HEK293T (cell line): ENCODE measurements around the gene POFUT2.

Experiments used
- BHLHE40 ChIP-seq: fragments of 450-650 bp; IDR thresholded peaks from 2 replicates; pipeline ENCODE4 v1.6.1; 2016; ENCODE audit warnings: mild to moderate bottlenecking, moderate library complexity, borderline replicate concordance
- ELF4 ChIP-seq: fragments of 450-650 bp; IDR thresholded peaks from 2 replicates; pipeline ENCODE4 v1.6.1; 2017; ENCODE audit warnings: antibody characterized with exemption
- HDGF ChIP-seq: fragments of 450-650 bp; IDR thresholded peaks from 2 replicates; pipeline ENCODE4 v1.6.1; 2017; ENCODE audit warnings: antibody characterized with exemption, borderline replicate concordance
- LEF1 ChIP-seq: fragments of 450-650 bp; IDR thresholded peaks from 2 replicates; pipeline ENCODE4 v1.6.1; 2017; ENCODE audit warnings: mild to moderate bottlenecking, borderline replicate concordance
- SUZ12 ChIP-seq: fragments of 450-650 bp; IDR thresholded peaks from 2 replicates; pipeline ENCODE4 v1.6.1; 2016; ENCODE audit warnings: mild to moderate bottlenecking

DNA sequence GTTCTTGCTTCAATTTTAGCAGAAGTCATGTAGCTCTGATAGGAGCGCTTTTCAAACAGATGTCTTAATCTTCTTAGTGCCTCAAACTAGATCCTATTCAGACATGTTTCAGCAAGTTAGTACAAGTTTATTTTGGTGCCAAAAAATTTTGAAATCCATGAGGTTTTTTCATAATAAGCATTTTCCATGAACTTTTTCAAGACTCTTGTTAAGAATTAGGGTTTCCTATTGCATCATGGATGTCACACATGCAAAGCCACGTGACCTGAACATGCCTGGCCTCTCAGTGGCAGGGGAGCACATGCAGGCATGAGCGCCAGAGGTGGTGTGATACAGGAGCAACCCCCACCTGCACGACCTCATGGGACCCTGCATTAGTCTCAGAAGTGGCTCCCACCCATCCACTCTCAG, 67.6 kb downstream of the POFUT2 start:
- TF ChIP-seq ELF4 (no peak), BHLHE40 (no peak), HDGF (no peak), SUZ12 (no peak), LEF1 (no peak)
